ENCODE measurements around the gene TMEM134.
"Not testable (repeated sequence)": the region's sequence is repeated elsewhere in the genome, so short reads cannot be mapped to it uniquely, and the experiment has no call there.

TMEM134 gene, protein sequence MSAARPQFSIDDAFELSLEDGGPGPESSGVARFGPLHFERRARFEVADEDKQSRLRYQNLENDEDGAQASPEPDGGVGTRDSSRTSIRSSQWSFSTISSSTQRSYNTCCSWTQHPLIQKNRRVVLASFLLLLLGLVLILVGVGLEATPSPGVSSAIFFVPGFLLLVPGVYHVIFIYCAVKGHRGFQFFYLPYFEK

DNA sequence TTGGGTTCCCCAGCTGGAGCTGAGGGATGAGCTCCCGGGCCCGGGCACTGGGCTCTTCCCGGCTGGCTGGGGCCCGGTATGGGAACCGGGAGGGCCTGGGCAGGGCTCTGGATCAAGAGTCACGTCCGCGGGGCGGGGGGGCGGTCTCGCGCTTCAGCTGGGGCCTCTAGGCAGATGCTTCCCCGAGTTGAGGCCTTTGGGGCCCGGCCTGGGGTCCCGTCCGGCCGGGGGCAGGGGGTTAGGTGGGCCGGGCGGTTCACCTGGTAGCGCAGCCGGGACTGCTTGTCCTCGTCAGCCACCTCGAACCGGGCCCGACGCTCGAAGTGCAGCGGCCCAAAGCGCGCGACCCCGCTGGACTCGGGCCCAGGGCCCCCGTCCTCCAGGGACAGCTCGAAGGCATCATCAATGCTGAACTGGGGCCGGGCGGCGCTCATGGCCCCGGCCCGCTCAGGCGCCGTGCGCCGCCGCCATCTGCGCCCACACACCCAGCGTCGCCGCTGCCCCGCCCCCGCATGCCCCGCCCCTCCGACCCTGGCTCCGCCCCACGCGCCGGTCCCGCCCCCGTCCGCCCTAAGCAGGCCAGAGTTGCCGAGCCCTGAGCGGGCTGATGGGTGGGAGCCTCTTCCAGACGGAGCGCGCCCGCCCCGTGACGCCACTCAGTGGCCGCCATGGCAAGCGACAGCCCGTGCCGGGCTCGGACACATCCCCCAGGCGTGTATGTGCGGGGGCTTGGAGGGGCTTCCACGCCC, at the start of gene TMEM134:
TSS of gene TMEM134 (minus strand) at position 493 of the 749 bp plus-strand sequence. CDS start at position 434, 59 bp downstream.
- DNase-seq (ENCODE audit: low read depth): peak; percentile 68

DNA sequence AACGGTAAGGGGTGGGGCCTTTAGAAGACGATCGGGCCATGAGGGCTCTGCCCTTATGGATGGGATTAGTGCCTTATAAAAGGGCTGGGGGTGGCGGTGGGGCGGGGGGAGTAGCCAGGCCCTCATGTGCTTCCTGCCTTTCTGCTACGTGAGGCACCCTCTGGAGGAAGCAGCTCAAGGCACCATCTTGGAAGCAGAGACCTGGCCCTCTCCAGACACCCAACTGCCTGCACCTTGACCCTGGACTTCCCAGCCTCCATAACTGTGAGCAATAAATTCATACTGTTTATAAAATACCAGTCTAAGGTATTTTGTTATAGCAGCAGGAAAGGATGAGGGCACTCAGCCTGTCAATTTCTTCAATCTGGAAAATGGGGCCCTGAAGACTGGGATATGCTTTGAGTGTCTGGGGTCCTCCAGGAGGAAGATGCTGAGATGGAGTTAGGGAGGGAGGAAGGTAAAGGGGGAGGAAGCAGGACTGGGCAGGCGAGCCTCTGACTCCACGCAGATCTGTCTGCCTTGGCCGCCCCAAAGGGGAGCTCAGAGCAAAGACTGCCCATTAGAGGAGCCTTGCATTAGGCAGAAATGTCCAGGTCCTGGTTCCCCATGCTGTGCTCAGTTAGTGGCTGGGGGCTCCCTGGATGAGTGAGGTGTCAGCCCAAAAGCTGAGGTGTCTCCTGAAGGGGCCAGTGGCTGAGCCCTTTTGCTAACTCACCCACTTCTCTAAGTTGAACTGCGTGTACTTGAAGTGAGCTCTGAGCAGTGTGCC, 48.9 kb upstream of the TMEM134 start:
- DNase-seq (ENCODE audit: low read depth): no peak

DNA sequence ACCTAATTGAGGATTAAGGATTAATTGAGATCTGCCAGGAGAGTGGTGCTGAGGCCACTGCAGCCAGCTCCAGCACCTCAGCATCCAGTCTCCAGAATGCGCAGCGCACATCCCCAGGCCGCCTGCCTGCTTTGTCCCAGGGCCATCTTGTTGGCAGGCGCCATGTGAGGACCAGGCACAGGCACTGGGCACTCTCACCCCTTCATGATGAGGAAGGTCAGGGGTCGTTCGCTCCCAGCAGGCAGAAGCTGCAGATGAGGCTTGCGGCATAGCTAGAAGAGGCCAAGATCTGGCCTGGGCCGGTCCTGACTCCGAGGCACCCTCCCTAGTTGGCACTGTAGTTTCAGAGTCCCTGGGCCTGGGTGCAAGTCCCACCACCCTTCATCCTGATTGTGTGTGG, 47.8 kb upstream of the TMEM134 start:
- no peak for DNase-seq (ENCODE audit: low read depth)

DNA sequence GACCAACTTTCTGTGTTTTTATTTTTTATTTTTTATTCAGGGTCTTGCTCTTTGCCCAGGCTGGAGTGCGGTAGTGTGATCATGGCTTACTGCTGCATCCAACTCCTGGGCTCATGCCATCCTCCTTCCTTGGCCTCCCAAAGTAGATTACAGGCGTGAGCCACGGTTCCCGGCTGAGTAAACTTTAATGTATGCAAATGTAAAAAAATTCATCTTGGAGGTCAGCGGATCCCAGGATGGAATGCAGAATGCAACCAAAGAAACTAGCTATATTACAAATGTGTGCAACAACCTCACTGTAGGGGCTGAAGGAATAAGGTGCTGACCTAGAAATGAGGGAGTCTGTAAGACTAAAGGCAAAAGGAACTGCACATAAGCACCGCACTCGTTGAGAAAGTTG, 45.1 kb upstream of the TMEM134 start:
- no peak for DNase-seq (ENCODE audit: low read depth)

DNA sequence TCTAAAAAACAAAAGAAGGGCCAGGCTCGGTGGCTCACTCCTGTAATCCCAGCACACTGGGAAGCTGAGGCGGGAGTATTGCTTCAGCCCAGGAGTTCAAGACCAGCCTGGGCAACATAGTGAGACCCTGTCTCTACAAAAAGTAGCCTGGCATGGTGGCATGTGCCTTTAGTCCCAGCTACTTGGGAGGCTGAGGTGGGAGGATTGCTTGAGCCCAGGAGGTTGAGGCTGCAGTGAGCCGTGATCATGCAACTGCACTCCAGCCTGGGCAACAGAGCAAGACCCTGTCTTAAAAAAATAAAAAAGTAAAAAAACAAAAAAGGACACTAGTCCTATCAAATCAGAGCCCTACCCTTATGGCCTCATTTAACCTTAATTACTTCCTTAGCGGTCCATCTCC, 42.5 kb upstream of the TMEM134 start:
- DNase-seq (ENCODE audit: low read depth): not testable (repeated sequence)

DNA sequence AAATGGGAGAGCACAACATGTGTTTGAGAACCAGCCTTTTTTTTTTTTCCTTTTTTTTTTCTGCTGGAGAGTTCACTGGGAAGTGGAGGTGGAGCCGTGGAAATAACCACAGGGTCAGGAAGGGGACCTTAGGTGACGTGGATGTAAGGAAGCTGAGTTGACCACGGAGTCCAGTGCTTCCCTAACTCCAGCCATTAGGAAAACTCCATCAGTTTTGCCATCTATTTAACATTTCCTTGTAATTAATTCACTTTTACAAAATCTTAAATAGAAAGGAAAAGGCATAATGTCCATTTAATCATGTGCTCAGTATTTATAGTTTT, 40.9 kb upstream of the TMEM134 start:
- DNase-seq (ENCODE audit: low read depth): no peak

DNA sequence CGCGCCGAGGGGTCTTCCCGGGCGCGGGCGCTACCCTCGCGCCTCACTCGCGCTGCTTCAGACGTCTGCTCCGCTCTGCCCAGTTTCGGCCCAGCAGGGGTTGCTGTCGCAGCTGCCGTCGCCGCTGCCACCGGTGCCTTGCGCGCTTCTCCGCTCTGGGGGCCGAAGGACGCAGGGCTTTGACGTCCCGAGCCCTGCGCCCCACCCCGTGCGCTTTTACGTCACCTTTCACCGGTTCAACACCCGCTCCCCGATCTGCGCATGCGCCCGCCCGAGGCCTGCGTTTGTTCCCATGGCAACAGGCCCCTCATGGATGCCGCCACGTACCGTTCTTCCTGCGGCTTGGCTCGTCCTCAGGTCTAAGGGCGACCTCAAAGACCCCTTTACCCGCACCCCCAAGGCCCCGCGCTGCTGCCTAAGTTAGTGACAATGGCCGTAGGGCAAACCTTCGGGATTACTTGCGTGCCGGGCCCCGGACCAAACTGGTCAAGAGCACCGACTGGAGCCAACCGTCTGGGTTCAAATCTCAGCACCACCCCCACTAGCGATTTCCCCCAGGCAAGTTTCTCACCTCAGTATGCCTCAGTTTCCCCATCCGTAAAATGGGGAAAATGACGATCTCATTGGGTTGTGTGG, 39.6 kb upstream of the TMEM134 start:
- DNase-seq (ENCODE audit: low read depth): peak; percentile 93

DNA sequence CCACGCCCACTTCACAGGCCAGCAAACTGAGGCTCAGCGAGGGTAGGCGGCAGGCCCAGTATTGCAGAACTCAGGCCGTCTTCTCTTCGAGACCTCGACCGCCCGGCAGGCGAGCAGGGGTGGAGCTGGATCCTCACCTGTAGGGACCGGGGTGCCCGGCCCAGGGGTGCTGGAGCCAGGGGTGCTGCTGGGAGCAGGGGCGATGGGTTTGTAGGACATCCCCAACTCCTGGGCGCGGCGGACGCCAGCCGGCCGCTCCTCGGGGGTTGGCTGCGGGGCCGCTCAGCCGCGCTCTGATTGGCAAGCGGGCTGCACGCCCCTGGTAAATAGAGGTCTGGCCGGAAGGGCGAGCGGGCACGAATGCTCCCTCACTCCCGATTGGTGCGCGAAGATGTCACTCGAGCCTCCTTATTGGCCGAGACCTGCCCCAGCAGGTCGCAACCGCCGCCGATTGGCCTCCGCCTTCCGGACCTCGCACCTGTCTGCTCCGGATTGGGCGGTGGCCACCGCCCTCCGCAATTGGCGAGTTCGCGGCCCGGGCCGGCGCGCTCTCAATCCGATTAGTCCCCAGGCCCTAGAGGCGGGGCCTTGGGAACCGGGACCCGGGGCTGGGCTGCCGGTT, 38.9 kb upstream of the TMEM134 start, which contains the start of gene CDK2AP2:
TSS of gene CDK2AP2 (minus strand) at position 299 of the 622 bp plus-strand sequence. CDS start at position 219, 80 bp downstream.
- DNase-seq (ENCODE audit: low read depth): peak; percentile 98

DNA sequence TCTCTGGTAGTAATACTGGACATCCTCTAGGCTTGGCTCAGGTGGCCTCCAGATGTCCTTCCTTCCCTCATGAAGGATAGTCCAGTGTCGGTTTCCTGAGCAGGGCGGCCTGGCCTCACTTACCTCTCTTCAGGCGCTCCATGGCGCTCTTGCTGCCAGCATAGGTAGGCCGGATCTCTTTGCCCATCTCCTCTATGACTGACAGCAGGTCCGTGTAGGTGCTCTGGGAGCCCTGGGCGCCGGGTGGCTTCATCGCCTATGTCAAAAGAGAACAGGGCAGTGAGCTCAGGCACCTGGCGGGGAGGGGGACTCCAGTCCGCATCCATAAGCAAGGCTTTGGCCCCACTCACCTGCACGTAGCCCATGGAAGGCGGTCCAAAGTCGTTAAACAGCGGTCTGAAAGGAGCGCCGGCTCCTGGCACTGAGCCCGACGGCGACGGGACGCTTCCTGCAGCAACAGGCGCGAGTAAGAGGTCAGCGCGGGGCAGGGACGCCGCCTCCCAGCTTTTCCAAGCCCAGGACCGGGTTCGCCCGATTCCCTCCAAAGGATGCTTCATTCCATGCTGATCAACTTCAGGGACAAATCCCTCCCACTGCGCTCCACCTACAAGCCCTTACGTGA, 38.3 kb upstream of the TMEM134 start:
- no peak for DNase-seq (ENCODE audit: low read depth)

DNA sequence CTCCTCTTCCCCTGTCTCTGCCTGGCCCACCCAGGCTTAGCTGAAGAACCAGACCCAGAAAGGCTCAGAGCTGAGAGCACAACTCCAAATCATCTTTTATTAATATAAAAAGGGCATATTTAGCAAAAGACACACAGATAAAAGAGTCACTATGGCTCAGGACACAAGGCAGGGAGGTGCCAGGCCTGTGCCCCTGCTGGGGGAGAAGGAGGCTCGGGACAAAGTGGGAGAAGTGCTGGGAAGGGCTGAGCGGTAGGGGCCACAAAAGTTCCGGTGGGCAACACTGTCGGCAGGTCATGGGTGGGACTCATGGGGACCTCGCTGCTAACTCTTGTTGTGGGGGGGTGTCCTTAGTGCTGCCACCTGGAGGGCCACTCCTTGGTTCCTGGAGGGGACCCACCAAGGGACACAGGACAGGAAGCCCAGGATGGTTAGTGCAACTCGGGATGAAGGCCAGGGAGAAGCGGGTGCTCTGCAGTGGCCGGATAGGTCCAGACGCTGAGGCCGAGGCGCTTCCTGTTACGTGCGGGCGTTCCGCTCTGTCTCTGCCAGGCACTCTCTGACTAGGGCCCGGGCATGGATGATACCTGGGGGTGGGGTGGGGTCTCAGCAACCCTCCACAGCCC, 37.5 kb upstream of the TMEM134 start:
- no peak for DNase-seq (ENCODE audit: low read depth)

DNA sequence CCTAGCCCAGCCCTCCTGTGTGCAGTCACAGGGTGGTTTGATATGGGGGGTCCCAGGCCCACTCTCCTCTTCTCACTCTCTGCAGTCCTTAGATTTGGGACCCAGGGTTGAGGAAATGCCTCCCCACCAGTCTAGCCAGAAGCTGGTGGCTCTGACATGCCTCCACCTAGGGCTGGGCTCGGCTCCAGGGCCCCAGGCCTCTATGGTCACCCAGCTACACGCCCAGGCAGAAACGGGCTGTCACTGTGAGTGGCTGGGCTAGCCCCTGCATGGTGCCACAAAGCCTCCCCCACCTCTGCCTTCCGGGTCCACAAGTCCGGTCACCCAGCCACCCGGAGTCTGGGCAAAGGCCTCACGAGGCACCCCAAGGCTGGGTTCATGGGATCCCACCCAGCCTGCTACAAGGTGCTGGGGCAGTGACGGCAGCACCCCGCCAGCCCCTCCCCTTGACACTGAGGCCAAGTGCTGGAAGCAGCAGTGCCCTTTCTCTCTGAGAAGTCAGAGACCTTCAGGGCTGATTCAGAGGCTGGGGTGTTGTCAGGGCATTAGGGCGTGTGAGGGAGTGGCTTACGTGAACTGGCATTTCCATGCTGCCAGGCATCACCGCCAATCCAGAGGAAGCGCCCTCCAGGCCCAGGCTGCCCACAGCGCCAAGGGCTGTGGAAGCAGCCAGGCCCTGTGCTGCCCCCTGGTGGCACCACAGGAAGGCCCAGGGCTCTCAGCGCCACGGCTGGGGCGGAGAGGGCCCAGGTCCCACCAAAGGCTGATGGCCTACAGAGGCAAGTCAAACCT, 36.8 kb upstream of the TMEM134 start:
- peak; percentile 92 for DNase-seq (ENCODE audit: low read depth)

DNA sequence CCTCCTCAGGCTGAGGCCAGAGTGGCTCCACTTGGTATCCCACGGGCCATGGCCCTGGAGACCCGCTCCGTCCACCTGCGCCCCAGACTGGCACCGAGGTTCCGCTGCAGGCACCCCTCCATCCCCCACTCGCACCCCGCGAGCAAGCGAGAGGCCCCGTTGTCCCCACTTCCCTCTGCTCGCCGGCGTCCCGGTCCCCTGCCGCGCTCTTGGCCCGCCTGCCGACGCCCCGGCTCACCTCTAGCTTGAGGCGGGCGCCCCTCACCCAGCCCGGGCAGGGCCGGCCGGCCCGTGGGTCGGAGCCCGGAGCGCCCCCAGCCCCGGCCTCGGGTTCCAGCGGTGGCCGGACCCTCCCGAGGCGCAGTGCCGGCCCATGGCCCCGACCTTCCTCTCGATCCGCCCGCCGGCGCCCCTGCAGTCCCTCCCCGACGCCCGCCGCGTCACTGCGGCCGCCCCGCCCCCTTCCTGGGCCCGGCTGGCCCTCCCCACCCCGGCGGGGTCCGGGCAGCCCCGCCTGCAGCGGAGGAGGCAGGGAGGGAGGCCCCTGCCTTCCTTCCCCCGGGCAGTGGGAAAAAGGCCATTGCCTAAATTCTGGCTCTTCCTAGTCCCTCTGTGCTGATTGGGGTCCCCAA, 36.0 kb upstream of the TMEM134 start, which contains the start of gene PITPNM1:
TSS of gene PITPNM1 (minus strand) at position 414 of the 632 bp plus-strand sequence. CDS start 1,183 bp downstream, outside the sequence.
- no peak for DNase-seq (ENCODE audit: low read depth)

DNA sequence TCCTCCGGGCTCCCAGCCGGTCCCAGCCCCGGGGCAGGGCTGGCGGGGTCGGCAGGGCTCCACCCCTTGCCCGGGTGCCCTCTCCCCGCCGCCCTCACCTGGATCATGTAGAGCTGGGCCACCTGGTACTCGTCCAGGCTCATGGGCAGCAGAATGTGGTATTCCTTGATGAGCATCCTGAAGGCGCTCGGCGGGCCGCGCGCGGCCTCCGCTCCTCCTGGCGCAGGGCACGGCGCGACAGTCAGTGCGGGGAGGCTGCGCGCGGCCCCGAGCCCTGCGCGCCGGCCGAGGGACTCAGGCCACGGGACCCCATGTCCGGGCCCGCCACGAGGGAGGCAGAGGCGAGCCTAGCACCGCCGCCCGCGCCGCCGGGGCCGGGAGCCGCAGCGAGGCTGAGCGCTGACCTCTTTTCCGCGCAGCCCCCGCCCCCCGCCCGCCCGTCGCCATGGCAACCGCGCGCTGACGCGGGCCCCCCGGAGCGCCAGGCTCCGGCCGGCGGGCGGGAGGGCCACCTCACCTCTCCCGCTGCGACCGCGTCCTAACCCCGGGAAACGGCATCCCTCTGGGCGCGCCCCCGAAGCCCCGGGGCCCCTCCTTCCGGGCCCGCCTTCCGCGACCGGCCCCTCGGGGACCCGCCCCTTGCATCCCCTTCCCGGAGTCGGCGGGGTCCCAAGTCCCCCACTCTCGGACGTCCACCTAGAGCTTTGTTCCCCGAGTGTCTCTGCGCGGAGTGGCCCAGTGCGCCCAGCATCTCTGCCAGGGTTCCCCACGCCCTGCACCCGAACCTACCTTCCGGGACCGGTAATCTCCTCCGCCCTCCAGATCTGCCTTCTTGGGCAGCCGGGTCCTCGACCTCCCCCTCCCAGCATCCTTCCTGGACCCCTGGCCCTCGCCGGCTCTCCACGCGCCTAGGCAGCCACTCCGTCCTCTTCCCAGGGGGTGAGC, 35.2 kb upstream of the TMEM134 start:
- DNase-seq (ENCODE audit: low read depth): no peak

DNA sequence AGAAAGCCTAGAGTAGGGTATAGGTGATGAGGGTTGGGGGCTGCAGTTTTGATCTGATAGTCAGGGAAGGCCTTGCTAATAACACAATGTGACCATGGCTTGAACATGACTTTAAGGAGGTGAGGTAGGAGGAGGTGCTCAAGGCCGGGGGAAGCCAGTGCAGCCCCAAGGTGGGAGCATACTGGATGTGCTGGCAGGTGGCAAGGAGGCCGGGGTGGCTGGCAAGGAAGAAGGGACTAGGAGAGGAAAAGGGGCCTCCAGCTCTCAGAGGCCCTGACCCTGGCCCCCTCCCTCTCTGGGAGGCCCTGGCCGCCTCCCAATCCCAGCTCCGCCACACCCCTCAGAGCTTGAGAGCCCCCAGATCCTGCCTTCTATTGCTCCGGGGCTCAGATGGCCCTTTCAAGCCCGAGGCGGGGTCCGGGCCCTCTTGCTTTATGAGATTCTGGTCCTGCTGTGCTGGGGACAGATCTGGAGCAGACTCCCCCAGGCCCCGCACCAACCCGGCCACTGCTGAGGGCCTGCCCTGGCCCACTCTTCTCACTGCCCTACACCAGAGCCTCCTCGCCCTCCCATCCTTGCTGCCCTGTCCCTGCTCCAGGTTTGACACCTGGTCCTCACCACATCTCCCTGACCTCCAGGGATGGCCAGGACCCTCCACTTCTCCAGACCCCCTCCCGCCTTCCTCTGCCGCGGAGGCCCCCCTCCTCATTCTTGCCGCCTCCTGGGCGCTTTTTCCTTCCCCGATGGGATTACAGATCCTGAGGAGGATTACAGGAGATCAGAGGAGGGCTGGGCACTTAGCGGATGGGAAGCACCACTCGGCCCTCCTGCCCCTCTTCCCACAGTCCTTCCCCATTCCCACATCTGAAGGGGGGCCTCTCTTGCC, 34.3 kb upstream of the TMEM134 start:
- no peak for DNase-seq (ENCODE audit: low read depth)

DNA sequence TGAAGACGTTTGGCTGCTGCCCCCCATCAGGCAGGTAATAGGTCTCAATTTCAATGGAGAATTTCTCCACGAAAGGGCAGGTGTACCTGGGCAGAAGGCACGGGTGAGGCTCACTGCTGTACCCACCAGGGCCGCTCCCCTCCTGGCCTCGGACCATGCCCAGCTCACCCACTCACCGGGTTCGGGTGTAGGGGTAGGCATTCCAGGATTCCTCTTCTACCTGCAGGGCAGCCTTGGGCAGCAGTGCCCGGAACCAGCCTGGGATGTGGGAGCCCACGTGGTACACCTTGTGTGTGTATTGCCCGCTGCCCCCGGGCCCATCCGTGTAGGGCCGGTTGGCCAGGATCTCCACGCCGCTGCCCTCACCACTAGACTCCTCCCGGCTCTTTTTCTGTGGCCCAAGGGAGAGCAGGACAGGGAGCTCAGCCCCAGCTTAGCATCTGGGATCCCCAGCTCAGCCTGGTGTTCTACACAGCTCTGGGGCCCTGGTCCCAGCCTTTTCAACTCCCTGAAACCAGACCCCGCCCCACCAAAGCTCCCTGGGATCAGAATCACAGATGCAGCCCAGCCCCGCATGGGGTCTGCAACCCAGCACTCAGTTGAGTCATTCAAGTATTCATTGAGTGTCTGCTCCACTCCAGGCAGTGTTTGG, 33.4 kb upstream of the TMEM134 start:
- no peak for DNase-seq (ENCODE audit: low read depth)

DNA sequence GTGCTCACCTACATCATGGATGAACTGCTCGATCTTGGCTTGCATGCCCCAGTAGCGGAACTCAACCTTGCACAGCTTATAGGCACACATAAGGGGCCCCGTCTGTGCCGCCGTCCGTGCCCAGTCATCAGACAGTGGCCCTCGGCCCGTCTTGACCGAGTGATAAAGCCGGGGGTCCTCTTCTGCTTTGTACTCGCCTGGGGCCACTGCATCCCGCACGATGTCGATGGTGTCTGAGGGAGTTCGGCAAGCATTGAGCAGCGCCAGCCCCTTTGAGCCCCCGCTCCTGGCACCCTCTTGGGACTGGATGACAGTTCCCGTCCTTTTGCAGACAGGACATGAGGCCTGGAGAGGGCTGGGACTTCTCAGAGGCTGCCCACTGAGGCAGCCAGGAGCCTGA, 32.8 kb upstream of the TMEM134 start:
- DNase-seq (ENCODE audit: low read depth): no peak

Data from HS-27A (cell line).